Amniotic epithelial cell (primary cell): Measurements from ENCODE around the gene NCK2.
"Not testable (repeated sequence)": the region's sequence is repeated elsewhere in the genome, so short reads cannot be mapped to it uniquely, and the experiment has no call there.

Experiments used
- DNase-seq: peaks from one replicate; pipeline ENCODE4 v3.0.0-alpha.2; 2010; ENCODE audit warnings: low read depth

Gene NCK2

DNA sequence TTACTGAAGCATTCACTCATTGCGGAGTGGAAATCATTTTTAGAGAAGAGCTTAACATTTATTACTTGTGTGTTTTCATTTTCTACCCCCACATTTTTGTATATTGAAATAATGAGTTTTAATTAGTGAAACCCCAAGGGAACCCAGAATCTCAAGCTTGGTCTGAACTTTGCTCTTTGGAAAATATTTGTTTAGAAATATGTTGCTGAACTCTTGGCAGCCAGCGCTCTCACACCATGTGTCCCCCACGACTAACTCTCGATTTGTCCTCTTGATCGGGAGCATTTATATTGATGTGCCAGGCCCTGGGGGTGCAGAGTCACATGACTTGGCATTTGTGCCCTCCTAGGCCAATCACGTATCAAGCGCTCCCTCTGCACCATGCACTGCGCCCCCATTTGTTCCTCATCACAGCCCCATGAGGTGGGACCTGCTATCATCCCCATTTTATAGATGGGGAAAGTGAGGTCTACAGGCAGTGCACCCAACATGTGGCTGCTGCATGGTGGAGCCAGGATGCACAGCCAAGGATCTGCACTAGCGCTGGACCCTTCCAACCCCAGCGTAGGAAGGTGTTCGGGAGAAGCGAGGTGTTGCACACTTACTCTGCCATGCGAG is 149.7 kb downstream of the NCK2 start:
- DNase-seq: no peak

DNA sequence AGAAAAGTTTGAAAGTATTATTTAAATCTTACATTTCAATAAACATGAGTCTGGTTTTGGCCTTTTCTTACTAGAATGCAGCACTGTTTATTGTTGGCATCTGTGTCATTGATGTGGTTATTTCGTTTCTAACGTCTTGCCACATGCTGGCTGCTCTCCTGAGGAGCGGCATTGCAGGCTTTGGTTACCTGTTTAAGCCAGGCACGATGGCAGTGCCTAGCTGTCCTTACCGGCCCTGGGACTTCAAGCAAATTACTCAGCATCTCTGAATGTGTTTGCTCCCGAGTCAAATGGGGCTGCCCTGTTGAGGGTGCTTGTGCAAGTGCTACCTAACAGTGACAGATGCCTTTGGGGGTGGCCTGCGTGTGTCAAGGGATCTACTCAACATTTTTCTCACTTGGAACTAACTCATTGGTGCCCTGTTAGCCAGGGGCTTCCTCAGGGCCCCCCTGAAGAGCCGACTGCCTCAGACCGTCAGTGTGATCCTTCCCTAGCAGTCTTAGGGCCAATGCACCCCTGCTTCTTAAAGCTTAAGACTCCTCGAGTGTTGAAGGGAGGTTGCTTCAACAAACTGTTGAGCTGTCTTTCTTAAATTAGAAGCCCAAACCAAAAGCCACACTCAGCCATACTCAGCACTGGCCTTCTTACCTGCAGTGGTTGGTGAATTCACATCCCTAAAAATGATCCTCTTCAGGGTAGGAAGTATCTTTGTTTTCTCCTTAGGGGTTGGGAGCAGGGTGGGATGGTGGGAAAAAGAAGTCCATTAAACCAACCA is 151.5 kb downstream of the NCK2 start:
- DNase-seq: no peak

DNA sequence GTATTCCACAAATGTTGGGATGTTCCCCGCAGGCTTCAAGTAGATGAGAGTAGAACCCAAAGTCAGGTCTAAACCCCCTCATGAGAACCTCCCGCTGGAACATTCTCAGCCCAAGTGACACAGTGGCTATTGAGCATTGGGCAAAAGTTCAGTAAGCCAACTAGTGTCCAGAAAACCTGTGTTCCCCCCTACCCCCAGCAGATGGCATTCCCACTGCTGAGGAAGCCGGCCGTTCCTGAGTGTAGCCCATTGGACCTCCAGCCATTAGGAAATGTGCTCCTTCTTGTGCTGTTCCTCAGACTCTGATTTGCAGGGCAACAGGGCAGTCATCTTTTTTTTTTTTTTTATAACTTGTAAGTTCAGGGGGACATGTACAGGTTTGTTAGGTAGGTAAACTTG is 152.1 kb downstream of the NCK2 start:
- DNase-seq: no peak

DNA sequence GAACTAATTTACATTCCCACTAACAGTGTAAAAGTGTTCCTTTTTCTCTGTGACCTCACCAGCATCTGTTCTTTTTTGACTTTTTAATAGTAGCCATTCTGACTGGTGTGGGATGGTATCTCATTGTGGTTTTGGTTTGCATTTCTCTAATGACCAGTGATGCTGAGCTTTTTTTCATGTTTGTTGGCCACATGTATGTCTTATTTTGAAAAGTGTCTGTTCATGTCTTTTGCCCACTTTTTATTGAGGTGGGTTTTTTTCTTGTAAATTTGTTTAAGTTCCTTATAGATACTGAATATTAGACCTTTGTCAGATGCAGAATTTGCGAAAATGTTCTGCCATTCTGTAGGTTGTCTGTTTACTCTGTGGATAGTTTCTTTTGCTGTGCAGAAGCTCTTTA is 153.0 kb downstream of the NCK2 start:
- DNase-seq: not testable (repeated sequence)

GRCh38 chr2:105903051-105903674 is 158.5 kb downstream of the NCK2 start:
- no peak for DNase-seq

- no peak for DNase-seq
Measured at GRCh38 chr2:105904938-105905337, 160.2 kb downstream of the NCK2 start.

- DNase-seq: no peak
Measured at GRCh38 chr2:105906481-105906880, 161.8 kb downstream of the NCK2 start.

DNA sequence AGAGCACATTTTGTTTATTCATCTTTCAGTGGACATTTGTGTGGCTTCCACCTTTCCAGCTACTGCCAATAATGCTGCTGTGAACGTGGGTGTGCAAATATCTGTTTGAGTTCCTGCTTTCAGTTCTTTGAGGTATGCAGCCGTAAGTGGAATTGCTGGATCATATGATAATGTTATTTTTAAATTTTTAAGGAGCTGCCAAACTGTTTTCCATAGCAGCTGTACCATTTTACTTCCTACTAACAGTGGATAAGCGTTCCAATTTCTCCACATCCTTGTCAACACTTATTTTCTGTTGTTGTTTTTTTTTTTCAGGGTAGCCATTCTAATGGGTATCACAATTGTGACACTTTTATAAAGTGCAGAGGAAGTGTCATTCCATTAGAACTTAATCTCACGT is 162.5 kb downstream of the NCK2 start:
- no peak for DNase-seq

DNA sequence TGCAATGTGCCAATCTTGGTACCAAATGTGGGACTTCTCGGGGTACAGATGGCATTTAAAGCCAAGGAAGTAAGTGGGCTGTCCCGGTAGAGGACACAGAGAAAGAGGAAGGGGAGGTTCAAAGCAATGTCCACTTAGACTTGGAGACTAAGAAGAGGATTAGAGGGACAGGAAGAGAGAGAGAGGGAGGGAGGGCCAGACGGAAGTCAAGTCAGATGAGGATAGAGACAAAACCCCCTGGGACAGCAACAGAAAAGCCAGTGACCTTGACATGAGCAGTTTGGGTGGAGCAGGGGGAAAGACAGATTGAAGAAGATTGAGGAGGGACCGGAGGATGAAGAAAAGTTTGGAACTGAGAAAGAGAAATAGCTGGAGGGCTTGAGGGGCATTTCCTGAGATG is 164.5 kb downstream of the NCK2 start:
- no peak for DNase-seq

DNA sequence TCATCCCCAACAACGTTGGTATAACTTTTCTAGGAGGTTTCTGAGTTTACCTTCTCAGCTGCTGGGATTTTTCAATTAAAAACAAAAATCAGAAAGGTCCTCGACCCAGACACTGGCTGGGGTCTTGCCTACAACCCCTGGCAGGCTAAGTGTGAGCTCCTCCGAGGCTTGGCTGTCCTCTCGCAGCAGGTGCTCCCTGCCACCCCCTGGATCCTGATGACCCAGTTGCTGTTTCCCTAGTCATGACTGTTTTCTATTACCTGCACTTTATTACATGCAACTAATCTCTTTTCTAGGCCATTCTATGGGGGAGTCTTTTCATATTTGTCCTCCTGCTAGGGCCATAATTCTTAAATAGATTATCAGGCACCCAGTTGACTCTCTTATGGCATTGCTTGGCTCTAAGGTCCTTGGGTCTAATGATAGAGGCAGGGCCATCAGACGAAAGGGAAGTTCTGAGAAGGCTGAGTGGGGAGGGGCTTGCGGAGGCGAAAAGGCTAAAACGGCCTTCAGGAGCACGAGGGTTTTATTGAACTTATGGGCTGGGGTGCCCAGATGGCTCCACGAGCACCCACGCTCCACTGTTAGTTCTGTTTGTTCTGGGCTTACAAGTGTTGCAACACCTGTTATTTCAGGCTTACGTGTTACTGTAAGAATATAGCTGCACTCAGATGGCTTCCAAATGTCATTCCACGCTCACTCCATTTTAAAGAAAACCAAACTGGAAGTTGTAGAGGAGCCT is 166.0 kb downstream of the NCK2 start:
- DNase-seq: no peak

DNA sequence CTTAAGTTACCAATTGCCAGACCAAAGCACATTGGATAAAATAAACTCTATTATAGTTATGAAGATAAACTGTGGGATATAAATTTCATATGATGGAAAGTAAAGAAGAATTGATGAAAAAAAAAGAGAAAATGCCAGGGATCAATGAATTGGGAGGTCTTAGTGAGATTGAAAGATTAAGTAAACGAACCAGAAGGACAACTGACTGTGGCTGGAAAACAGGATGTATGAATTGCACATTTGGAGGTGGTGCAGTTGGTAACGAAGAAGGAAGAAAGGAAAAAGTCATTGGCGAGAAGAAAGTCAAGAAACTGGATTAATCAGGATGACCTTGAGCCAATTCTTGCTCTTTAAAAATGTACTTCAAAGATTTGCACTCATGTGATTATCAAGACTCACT is 166.7 kb downstream of the NCK2 start:
- DNase-seq: no peak

GRCh38 chr2:105912081-105912480 is 167.4 kb downstream of the NCK2 start:
- DNase-seq: no peak

DNA sequence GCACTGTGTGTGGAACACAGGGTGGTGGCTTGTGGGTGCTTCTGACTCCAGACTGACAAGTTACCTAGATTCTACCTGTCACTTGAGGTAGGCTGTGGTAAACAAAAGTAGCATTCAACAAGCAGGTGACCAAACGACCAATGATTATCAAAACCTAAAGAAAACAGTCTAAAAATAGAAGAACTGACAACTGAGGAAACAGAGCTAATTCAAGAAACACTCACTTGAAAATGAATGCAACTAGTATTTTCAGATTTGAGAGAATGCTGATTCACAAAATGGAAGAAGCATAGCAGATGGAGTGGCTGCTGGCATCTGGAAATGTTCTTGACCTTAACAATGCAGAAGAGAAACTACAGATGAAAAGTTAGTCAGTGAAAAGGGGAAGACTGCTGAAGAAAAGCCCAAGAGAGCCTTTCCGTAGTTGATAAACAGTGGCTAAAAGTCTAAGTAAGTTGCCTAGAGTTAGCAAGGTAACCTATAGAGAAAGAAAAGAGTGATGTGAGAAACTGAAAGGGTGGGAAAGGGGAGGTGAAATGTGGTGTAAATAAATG is 170.4 kb downstream of the NCK2 start:
- DNase-seq: no peak

DNA sequence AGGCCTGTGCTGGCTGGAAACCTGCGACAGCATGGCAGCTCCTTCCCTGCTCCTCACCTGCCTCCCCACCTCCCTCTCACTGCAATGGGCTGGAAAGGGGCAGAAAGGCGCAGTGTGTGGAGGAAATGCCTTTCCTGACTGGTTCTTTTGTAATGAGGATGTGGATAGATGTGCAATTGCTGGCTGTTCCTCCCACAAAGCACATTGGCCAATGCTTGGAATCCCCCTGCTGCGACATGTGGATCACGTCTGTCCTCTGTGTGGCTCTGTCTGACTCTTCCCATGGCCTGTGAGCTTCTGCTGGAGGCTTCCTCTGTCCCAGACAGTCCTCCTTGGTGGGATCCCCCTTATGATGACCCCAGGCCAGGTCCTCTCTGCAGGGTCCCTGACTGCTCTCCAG is 172.5 kb downstream of the NCK2 start:
- no peak for DNase-seq

DNA sequence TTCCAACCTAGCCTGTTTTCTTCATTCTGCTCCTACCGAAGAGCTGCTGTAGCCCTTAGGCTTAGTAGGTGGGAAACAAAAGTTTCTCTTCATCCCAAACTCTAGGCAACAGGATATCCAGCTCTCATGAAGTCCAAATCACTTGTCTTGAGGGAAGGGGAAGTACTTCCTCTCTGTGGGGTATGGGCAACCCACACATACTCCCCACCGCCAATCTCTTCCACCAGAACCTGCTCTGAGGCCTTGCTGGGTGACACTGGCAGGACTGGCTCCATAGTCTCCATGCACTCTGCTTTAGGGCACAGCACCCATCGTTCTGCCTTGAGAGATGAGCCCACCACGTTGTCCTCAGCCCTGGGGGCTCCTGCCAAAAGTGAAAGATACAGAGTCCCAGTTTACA is 173.0 kb downstream of the NCK2 start:
- DNase-seq: no peak

GRCh38 chr2:105919191-105919811 is 174.6 kb downstream of the NCK2 start:
- no peak for DNase-seq

GRCh38 chr2:105919826-105920225 is 175.1 kb downstream of the NCK2 start:
- DNase-seq: peak; percentile 72

GRCh38 chr2:105924271-105924670 is 179.6 kb downstream of the NCK2 start:
- no peak for DNase-seq

DNA sequence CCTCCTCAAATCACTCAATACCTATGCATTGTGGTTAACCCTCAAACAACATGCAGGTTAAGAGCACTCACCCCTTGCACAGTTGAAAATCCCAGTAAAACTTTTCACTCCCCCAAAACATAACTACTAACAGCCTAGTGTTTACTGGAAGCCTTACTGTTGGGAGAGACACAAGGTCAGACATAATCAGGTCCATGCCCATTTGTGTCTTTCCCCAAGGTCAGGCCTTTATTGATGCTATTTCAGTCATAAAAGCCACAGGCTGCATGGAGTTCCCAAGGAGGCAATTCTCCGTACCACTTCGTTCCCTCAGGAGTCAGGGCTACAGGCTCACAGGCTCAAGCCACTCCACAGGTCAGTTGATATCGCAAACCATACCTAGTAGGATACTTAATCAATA is 180.2 kb downstream of the NCK2 start:
- DNase-seq: no peak

- no peak for DNase-seq
Measured at GRCh38 chr2:105925390-105925789, 180.7 kb downstream of the NCK2 start.

- DNase-seq: no peak
Measured at GRCh38 chr2:105926960-105927678, 182.4 kb downstream of the NCK2 start.
